Activated CD4-positive, alpha-beta T cell treated with anti-CD3 and anti-CD28 coated beads, Interleukin-2, Interleukin-4, amounts not matched to agents 100 ng/mL and 50 ng/mL, durations not matched to agents 16 hours and 8 hours (primary cell): ENCODE measurements around the gene SF3B6.

Experiments
- DNase-seq: peaks from one replicate; pipeline ENCODE4 v3.0.0-alpha.2; 2020; ENCODE audit warnings: low spot score

SF3B6 gene

DNA sequence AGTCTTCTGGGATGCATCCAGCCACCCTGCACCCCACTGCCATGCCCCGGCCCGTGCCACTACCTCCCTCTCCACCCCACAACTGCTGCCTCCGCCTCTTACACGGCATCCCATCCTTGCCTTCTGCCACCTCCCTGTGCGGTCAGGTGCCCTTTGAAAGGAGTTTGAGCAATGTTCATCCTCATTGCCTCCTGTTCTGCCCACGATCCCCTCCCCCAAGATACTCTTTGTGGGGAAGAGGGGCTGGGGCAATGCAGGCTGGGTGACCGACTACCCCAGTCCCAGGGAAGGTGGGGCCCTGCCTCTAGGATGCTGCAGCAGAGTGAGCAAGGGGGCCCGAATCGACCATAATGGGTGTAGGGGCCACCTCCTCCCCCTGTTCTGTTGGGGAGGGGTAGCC is 57.9 kb downstream of the SF3B6 start:
- no peak for DNase-seq

DNA sequence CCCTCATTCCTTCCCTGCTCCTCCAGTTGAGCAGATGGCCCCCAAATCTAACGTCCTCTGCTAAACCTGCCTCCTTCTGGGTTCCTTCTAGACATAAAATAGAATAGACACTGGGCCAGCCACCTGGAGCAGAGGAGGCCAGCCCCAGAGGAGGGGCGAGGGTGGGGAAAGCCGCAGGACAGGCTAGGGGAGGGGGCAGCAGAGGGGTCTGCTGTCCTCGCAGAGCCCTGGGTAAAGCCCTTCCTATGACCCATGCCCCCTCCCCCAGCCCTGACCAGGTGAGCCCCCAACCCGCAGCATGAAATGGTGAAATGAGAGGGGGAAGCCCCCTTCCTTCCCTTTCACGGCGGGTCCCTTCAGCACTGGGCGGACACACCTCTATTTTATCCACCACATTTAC is 58.4 kb downstream of the SF3B6 start:
- DNase-seq, result no peak
